Thyroid gland (tissue), 4 donors: ENCODE results near the gene TIMD4. TPM values are rescaled to one million over a fixed set of nuclear protein-coding genes. Genes with fewer than 3 reads are reported as not detected.

Source experiments
- DNase-seq, 2 donors: peaks; one replicate each; pipeline ENCODE4 v3.0.0-alpha.2; 2019
- H3K27ac ChIP-seq, 3 donors: fragments of 200-600 bp; sonication (generic); 1 replicate in 2 of 3; 2 replicates in 1 of 3; pipeline ENCODE4 v1.5.1; 2016 to 2019; ENCODE audit warnings: mild to moderate bottlenecking in 1 of 3, moderate library complexity in 1 of 3
- H3K27me3 ChIP-seq: fragments of 200-600 bp; sonication (generic); one replicate; pipeline ENCODE4 v1.5.1; 2019
- H3K36me3 ChIP-seq, 2 donors: fragments of 200-600 bp; sonication (generic); one replicate each; pipeline ENCODE4 v1.5.1; 2016 to 2019
- H3K4me1 ChIP-seq, 2 donors: fragments of 200-600 bp; sonication (generic); one replicate each; pipeline ENCODE4 v1.5.1; 2017 to 2019
- H3K4me3 ChIP-seq, 3 donors: fragments of 200-600 bp; sonication (generic); replicated peaks in 1 of 3; 1 replicate in 2 of 3; 2 replicates in 1 of 3; pipeline ENCODE4 v1.5.1; 2016; ENCODE audit warnings: mild to moderate bottlenecking in 1 of 3
- H3K9me3 ChIP-seq: fragments of 200-600 bp; sonication (generic); one replicate; pipeline ENCODE4 v1.5.1; 2017
- CTCF ChIP-seq, 6 experiments: fragments of 200-600 bp in 3 of 6; fragments of 450-650 bp in 3 of 6; sonication (generic) in 3 of 6; IDR thresholded peaks; one replicate each; pipeline ENCODE4 v1.5.1; 2016 to 2019; ENCODE audit warnings: antibody characterized with exemption in 6 of 6, mild to moderate bottlenecking in 2 of 6, inconsistent platforms in 1 of 6, moderate library complexity in 1 of 6
- POLR2A ChIP-seq, 2 donors: fragments of 450-650 bp; IDR thresholded peaks; one replicate each; pipeline ENCODE4 v1.6.1; 2017; ENCODE audit warnings: antibody characterized with exemption in 2 of 2, mild to moderate bottlenecking in 2 of 2, moderate library complexity in 1 of 2
- WGBS, 2 donors: methylation state at CpG; one replicate each; pipeline ENCODE4 v1.1.5; 2017; 5-methylcytosine and 5-hydroxymethylcytosine counted together
- intact Hi-C: fragments of 100-400 bp; cut with DNase I; formaldehyde crosslinking; loops from one replicate; pipeline ENCODE4 v1.15.1; 2023
- total RNA-seq, 4 donors: library from RNA; depleted of rRNA; stranded (reverse); fragments of >200 nt; gene quantifications; one replicate each; pipeline ENCODE4 v1.2.3, GENCODE V29; 2016

Gene TIMD4
- total RNA-seq, 4 donors from 2014 or later = 2.4 to 4.5 (median 3.0) TPM

DNA sequence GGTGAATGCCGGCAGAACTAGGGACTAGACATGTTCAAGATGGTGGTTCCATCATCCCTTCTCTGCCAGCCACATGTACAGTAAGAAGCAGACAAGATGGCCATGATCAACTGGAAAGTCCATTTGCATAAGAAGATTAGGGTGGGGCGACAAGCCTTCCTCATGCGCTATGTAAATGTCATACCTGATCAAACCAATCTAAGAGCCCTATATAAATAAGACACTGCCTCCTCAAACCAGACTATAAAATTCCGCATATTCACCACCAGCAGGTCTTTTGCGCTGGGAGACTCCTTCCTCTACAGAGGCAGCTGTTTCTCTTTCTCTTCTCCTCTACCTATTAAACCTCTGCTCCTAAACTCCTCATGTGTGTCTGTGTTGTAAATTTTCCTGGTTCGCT lies 53.8 kb downstream of the TIMD4 start:
- Histone ChIP-seq H3K27me3 (no peaks in the 10 kb centered on the region), H3K27ac (no peak overlapping the region), H3K9me3 (no peaks in the 10 kb centered on the region), H3K4me1 (peaks cover 0 to 9% of the 10 kb centered on the region in 2 donors), H3K36me3 (no peaks in the 10 kb centered on the region), H3K4me3 (no peak overlapping the region)
- TF ChIP-seq POLR2A (IDR thresholded peaks at IDR 0.05) (no peak), CTCF (IDR thresholded peaks at IDR 0.05) (no peak)
- intact Hi-C loops = no loop called here
- WGBS, 2 donors = 91 to 95% methylated on average over 6 of the region's 6 CpGs
- DNase-seq = no peak

GRCh38 chr5:156907667-156908066 lies 55.4 kb downstream of the TIMD4 start:
- Histone ChIP-seq H3K9me3 (no peaks in the 10 kb centered on the region), H3K4me3 (no peak overlapping the region), H3K4me1 (no peaks in the 10 kb centered on the region), H3K27me3 (no peaks in the 10 kb centered on the region), H3K27ac (no peak overlapping the region), H3K36me3 (no peaks in the 10 kb centered on the region)
- no peak for TF ChIP-seq POLR2A (IDR thresholded peaks at IDR 0.05)
- TF ChIP-seq CTCF (IDR thresholded peaks at IDR 0.05) = no peak
- intact Hi-C loops = no loop called here
- WGBS, 2 donors = 94 to 95% methylated on average over 6 of the region's 6 CpGs
- no peak for DNase-seq

DNA sequence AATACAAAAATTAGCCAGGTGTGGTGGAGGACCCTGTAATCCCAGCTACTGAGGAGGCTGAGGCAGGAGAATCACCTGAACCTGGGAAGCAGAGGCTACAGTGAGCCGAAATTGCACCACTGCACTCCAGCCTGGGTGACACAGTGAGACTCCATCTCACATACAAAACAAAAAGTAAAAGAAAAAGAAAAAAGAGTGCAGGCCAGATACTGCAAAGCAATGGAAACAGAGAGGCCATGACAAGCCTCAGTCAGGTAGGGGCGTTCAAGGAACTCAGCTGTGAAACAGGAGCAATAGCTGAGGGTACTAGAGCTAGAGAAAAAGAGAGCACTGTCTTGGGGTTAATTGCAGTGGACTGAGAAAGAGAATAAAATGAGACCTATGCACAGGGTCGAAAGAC lies 56.2 kb downstream of the TIMD4 start:
- H3K4me1 ChIP-seq = no peaks in the 10 kb centered on the region
- no peaks in the 10 kb centered on the region for H3K9me3 ChIP-seq
- DNase-seq = no peak
- H3K36me3 ChIP-seq = no peaks in the 10 kb centered on the region
- 86 to 88% methylated on average over 3 of the region's 3 CpGs for WGBS, 2 donors
- intact Hi-C loops = no loop called here
- TF ChIP-seq CTCF (IDR thresholded peaks at IDR 0.05) (no peak), POLR2A (IDR thresholded peaks at IDR 0.05) (no peak)
- no peak overlapping the region for H3K27ac ChIP-seq
- H3K4me3 ChIP-seq = no peak overlapping the region
- H3K27me3 ChIP-seq = no peaks in the 10 kb centered on the region

DNA sequence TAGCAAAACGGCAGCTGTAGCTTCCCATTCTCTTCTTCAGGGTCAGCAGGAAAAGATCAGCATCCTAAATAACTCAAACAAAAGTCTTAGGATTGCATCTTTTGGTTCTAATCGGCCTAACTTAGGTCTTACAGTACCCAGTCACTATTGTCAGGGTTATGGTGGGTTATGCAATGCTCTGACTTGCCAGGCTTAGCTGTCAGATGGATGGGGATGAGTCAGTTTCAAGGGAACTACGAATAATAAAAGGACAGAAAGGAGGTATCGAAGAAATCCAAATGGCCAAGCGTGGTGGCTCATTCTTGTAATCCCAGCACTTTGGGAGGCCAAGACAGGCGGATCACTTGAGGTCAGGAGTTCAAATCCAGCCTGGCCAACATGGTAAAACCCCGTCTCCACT lies 66.5 kb downstream of the TIMD4 start:
- H3K27ac ChIP-seq = no peak overlapping the region
- no peak for DNase-seq
- no peaks in the 10 kb centered on the region for H3K27me3 ChIP-seq
- H3K4me1 ChIP-seq = no peaks in the 10 kb centered on the region
- H3K36me3 ChIP-seq = no peaks in the 10 kb centered on the region
- no peak for TF ChIP-seq CTCF (IDR thresholded peaks at IDR 0.05)
- no peak for TF ChIP-seq POLR2A (IDR thresholded peaks at IDR 0.05)
- no peaks in the 10 kb centered on the region for H3K9me3 ChIP-seq
- H3K4me3 ChIP-seq = no peak overlapping the region
- intact Hi-C loops = no loop called here
- WGBS, 2 donors = 85 to 88% methylated on average over 7 of the region's 7 CpGs

DNA sequence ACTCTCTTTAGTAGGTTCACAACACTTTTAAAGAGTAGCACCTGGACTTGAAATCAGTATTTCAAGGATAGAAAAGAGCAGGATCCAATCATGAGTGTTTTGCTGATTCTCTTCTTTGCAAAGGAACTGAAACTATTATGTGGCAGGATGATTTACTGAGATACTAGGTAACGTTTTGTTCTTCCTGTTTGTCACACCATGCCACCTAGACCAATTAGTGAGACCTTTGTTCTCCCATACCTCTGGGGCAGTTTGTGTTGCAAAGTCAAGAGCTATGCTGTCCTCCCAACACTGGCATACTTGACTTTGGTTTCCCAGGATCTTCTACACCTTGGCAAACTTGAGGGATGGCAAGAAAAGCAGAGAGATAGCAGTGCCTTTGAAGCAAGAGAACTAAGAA lies 69.5 kb downstream of the TIMD4 start:
- Histone ChIP-seq H3K27me3 (no peaks in the 10 kb centered on the region), H3K9me3 (no peaks in the 10 kb centered on the region), H3K4me3 (no peak overlapping the region), H3K27ac (no peak overlapping the region), H3K36me3 (no peaks in the 10 kb centered on the region), H3K4me1 (no peaks in the 10 kb centered on the region)
- WGBS, 2 donors = 74 to 81% methylated on average over 1 of the region's 1 CpG
- no peak for DNase-seq
- no peak for TF ChIP-seq POLR2A (IDR thresholded peaks at IDR 0.05)
- TF ChIP-seq CTCF (IDR thresholded peaks at IDR 0.05) = no peak
- intact Hi-C loops = no loop called here
